ENCODE data around the gene MYL10.
"Not testable (repeated sequence)": the region's sequence is repeated elsewhere in the genome, so short reads cannot be mapped to it uniquely, and the experiment has no call there.

Gene MYL10

DNA sequence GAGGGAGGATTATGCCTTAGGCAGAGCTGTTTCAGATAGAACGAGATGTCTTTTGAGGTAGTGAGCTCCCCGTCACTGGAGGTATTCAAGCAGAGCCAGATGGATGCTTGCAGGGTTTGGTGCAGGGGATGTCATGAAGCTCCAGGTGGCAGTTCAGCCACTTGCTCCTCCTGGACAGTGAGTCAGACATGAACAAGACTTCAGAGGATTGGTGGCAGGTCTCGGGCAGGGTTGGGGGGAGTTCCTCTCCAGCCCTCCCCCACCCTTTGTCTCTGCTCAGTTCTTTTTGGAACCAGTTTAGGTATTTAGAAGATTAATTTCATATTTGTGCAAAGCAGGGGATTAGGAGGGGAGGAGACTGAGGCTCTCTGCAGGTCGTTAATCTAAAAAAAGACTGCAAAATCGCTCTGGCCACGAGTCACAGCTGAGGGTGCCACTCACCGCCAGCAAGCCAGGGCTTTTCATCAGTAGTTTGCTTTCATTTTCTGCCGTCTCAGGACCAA is 21.5 kb upstream of the MYL10 start:
- peak in 1 of 5 experiments; percentile 10 for DNase-seq

DNA sequence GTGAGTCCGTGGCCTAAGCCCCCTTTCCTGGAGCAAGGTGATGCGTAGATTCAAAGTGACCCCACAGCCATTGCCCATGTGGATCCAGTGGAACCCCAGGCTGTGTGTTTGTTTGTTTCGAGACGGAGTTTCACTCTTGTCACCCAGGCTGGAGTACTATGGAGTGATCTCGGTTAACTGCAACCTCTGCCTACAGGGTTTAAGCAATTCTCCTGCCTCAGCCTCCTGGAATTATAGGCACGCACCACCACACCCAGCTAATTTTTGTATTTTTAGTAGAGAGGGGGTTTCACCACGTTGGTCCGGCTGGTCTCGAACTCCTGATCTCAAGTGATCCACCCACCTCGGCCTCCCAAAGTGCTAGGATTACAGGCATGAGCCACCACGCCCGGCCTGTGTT is 18.8 kb upstream of the MYL10 start:
- not testable (repeated sequence) for DNase-seq

DNA sequence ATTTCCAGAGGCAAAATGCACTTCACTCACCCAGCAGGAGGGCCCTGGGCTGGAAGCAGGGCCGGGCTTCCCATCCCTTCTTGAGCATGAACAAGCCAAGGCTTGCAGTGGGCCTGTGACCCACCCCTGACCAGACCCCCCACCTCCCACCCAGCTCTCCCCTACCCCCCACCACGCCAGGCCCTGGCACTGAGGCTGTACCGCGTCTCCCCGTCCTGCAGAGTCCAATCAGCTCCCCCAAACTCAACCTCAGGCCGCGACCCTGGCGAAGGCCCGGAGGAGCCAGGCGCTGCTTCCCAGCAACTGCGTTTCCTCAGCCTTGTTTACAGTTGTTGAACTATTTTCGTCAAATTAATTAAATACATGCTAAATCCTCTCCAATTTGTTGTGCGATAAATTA is 16.9 kb upstream of the MYL10 start:
- no peak for DNase-seq

DNA sequence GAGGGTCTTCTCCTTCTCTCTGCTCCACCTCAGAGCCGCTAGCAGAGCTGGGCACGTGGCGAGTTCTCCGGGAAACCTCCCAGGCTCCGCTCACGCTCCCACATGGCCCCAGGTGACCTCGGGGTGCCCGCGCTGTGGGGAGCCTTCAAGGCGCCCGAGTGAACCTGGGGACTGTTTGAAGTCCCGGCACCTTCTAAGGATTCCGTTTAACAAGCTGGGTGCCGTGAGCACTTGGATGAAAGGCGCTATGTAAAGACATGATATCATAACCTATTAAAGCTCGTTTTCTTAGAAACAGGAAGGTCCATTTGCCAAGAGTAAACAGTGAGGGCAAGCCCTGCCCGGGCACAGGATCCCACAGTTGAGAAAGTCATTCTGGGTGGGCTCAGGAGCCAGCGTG is 15.8 kb upstream of the MYL10 start:
- no peak for DNase-seq

DNA sequence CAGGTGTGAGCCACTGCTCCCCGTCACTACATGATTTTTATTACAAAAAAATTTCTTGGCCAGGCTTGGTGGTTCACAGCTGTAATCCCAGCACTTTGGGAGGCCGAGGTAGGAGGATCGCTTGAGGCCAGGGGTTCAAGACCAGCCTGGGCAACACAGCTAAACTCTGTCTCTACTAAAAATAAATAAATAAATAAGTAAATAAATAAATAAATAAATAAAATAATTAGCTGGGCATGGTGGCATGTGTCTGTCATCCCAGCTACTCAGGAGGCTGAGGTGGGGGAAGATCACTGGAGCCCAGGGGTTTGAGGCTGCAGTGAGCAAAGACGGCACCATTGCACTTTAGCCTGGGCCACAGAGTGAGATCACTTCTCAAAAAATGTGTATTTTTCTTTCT is 10.0 kb upstream of the MYL10 start:
- not testable (repeated sequence) for DNase-seq

DNA sequence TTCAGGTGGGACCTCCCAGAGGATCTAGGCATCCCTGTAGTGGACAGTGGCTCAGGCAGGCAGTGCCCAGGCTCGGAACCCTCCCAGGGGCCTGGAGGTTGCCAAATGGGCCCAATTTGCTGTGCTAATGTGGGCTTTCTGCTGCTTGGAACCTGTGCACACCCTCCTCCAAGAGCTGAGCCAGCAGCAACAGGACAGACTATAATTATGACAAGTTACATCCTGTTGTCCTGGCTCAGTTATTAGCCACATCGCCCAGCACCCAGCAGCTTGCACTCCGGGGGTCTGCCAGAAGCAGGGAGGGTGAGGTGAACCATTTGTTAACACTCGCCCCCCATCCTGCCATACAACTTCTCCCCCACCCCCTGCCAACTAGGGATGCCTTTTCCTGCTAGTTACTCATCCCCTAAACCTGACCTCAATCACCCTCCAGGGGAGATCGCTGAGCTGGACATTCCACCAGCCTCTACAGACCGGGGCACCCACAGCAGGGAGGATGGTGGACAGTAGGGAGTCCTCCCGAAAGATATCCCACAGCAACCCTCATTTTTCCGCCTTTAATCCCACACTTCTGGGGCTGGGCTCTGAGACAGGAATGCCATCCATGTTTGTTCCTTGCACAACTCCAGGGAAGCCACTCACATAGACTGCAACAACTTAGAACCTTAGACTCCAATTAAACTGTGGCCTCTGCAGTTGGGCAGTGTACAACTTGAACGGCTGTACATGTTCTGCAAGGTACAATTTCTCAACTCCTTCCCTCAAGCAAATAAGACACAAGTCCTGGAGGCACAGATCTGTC is 7.9 kb upstream of the MYL10 start:
- no peak for DNase-seq

DNA sequence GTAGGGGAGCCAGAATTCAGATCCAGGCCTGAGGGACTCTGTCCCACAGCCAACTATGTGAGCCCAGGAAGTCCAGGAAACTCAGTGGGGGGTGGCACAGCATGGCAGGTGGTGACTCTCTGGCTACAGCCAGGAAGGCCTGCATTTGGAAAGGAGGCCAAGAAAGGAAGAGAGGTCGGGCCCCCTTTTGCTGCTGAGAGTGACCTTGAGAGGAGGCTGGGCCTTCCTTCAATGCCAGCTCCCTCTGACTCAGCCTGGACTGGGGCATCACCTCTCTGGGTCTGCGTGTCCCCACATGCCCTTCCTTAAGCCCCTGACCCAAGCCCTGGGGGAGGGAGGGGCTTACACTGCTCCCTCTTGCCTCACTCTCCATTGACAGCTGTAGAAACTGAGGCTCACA is 6.4 kb upstream of the MYL10 start:
- DNase-seq = no peak

DNA sequence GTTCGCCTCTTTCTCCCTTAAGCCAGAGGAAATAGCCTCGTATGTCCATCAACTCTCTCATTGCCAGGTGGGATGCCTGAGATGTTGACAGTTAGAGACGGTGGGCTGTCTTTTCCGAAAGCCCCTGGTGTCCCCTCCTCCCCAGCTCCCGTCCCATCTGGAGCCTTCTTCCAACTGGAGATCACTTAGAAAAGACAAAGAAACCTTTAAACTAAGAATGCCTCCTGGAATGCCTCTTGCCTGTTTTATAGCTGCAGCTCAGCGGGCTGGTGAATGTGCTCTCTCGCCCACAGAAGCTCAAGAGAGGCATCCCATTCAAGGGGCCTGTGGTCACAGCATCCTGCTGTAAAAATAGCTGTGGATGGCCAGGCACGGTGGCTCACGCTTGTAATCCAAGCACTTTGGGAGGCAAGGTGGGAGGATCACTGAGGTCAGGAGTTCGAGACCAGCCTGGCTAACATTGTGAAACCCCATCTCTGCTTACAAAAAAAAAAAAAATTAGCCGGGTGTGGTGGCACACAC is 5.2 kb upstream of the MYL10 start:
- DNase-seq = no peak

DNA sequence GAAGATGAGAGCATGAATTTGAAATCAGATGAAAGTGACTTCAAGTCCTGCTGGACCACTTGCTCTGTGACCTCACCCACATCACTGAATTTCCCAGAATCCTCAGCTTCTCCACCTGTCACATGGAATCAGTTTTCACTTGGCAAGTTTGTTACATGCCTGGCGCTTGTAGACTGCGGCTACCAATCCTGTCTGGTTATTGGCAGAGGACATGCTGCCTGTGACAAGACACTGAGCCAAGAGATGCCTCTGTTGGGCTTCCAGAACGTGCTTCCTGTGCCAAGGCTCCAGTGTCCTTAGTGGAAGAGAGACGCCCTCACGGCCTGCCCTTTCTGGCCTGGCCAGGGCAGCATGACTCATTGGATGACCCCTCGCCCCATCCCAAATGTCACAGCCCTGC is 4.4 kb upstream of the MYL10 start:
- no peak for DNase-seq

DNA sequence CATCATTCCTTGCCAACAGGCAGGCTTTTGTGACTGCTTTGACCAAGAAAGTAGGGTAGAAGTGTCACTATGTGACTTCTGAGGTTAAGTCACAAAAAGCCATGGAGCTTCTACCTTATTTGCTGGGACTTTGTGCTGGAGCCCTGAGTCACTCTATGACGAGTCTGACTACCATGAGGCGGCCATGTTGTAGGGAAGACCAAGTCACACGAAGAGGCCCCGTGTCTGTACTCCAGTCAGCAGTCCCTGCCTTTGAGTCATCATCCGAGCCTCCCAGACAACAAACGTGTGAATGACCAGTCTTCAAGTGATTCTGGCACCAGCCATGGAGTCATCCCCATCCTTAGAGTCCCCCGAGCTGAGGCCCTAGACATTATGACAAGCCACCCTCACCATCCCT is 3.5 kb upstream of the MYL10 start:
- DNase-seq = no peak

DNA sequence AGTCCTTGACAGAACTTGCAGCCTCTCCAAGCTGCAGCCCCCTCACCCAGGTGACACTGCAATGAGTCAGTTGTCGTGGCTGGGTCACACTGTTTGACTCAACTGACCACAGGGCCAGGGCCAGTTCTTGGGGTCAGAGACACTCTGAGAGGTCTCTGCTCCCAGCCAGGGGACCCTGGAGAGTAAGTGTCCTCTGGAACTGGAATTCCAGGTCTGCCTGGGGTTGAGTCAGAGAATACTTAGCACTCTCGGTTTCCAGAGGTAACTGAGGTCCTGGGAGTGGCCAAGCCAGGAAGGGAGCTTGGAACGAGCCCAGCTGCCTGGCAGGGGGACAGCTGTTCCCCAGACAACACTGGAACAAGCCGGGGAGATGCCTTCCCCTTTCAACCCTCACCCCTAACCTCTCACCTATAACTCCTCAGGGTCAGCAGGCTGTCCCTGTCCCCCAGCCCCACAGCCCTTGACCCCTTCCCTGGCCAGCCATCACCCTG is 2.2 kb upstream of the MYL10 start:
- DNase-seq = no peak

DNA sequence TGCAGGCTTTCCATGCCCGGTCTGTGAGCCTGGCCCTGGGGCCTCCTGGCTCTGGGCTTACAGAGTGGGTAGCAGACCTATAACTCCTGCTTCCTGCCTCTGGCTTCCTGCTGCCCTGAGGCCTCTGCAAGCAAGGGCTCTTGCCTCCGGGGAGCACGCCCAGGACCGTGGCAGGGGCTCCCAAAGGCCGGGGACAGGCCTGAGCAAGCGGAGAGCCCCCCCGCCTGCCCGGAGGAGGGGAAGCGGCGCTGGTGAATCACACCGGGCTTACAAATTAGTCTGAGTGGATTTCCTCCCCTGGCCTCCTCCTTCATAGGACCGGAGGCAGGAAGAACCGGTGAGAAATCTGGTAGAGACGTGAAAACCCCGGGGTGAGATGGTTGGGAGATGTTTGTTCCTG is 1.5 kb upstream of the MYL10 start:
- DNase-seq = no peak

DNA sequence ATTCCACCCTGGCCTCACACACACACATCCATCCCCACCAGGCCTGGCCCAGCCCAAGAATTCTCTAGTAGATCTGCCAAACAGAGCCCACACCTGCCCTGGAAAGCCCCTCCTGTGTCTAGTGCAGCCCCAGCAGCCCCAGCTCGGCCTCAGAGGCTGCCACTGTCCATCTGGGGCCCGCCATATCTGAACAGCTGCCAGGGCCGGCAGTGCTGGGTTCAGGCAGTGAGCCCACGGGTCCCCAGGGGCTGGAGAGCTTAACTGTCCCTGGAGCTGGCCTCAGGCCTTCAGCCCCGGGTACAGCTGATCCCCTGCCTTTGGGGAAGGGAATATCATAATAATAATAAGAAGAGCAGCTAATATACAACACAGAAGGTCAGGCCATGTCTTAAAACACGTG is 574 bp downstream of the MYL10 start:
- no peak for DNase-seq

DNA sequence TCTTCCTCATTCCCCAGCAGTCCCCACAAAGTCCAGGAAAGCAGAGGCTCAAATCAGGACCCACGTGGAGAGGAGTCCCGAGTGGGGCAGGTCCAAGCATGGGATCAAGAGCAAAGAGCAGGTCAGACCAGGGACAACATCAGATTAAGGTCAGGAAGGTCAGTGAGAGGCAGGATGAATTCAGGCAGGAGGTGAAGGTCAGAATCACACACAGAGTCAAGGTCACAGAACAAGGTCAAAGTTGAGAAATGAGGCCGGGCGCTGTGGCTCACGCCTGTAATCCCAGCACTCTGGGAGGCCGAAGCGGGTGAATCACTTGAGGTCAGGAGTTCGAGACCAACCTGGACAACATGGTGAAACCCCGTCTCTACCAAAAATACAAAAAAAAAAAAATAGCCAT is 2.3 kb downstream of the MYL10 start:
- DNase-seq = no peak

DNA sequence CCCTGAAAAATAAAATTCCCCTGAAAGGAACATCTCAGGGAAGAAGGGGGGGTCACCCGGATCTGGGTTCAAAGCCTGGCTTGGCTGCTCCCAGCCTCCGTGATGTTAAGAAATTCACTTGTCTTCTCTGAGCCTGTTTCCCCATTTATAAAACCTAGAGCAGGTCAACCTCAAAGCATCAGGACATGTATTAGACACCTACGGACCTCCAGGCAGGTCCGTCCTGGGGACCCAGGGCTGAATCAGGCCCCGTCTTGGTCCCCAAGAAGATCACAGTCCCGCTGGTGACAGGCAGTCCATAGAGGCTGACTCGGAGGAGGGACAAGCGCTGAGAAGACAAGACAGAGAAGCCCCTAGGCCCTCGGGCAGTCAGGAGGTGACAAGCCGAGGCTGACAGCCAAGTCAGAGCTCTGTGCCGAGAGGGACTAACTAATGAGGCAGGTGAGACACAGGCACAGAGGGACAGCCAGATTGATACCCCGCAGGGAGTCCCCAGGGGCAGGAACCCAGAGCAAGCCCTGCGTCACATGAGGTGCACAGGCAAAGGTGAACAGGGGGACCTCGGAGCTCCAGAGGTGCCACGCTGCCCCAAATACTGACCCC is 2.9 kb downstream of the MYL10 start:
- no peak for DNase-seq

DNA sequence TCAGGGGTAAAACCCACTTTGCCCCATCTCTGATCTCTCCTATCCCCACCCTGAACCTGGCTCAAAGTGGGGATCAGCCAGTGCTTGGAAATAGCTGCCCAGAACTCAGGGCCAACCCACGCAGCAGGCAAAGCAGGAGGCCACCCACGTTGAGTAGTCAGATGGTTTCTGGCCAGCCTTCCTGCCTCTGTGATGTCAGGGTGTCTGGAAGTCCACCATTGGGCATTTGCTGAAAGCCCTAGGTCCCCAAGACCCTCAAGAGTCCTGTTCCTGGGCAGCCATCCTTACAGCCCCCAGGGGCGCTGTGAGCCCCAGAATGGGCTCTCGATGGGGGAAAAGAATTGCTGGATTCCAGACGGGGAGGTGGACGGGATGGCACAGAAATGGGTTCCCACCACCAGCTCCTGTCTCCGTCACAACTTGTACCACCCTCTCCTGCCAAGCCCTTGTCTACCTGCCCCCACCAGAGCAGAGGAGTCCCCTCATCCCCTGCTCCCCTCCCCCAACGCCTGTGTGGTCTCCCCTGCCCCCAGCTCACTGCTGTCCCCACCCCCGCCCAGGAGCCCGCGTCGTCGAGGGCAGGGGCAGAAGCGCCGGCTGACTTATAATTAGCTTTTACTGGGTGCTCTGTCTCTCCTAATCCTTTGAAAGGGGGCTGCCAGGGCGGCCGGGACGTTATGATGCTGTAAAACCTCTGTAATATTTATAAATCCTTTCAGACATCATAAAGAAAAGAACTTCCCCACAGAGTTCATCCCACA is 3.9 kb downstream of the MYL10 start:
- no peak for DNase-seq

DNA sequence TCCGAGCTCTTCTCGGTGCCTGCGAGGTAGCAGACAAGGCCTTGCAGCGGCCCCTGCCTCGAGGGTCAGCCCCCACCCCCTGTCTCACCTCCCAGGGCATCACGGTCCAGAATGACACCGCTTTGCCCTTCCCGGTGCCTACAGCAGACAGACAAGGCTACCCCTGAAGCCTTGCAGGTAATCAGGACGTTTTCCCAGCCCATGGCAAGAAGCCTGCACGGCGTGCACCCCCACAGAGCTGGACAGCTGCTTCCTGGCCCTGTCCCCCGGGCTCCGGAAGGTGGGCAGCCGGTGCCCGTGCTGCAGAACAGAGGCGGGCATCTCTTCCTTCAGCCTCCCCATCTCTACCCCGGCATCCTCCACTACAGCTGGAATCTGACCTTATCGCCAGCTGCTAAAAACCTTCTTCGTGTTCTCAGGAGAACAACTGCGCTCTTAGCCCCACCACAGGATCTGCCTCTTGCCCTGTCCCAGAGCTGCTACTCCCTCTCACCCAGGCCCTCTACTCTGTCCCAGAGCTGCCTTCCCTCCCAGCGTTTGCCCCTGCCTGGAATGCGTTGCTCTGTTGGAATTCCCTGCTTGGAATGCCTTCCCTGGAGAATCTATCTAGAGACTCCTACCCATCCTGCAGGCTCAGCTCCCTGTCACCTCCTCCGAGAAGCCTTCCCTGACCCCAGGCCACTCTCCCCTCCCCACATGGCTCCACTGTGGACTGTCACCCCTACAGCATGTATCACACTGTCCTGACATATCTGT is 4.7 kb downstream of the MYL10 start:
- no peak for DNase-seq

DNA sequence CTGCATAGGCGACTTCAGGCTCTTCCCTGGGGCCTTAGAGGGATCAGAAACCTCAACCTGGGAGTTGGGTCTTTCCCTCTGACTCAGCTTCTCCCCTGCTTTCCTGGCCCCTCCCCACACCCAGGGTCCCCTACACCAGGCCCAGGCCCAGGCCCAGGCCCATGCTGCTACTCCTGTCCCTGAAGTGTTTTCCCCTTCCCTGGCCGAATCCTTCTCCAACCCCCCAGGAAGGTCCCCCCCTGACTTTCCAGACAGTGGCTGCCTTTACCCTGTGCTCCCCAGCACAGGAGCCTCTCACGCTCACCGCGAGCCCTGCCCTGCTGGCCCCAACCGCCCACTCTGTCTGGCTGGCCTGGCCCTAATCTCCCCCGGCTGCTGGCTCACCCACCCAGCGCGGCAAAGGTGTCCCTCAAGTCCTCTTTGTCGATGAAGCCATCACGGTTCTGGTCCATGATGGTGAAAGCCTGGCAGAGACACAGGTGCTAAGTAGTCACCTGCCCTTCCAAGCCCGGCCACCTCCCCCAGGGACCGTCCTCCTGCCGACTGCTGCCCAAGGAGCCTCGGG is 6.4 kb downstream of the MYL10 start:
- no peak for DNase-seq

DNA sequence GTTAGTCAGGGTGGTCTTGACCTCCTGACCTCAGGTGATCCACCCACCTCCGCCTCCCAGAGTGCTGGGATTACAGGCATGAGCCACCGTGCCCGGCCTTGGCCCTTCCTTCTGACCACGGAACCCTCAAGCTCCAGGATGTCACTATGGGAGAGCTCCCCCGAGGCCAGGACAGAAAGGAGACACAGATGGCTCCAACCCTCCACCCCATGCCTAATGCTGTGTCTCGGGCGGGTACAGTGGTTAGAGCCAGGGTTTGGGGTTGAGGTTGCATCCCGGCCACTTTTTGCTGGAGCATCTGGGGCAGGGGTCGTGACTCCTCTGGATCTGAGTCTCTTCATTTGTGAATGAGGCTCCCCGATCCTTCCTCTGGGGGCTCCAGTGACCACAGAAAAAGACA is 8.1 kb downstream of the MYL10 start:
- DNase-seq = no peak

DNA sequence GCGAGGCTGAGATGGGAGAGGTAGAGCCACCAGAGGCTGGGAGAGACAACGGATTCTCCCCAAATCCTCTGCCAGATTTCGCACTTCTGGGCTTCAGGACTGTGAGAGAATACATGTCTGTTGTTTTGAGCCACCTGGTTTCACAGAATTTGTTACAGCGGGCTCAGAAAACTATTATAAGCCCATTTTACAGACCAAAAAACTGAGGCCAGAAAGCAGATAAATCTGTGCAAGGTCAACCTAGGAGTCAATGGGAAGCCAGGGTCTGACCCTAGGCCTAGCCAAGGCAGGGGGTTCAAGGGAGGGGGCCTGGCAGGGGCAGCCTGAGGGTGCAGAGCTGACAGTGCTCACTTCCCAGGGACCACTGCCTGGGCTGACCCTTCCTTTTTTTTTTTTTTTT is 8.7 kb downstream of the MYL10 start:
- no peak for DNase-seq

DNA sequence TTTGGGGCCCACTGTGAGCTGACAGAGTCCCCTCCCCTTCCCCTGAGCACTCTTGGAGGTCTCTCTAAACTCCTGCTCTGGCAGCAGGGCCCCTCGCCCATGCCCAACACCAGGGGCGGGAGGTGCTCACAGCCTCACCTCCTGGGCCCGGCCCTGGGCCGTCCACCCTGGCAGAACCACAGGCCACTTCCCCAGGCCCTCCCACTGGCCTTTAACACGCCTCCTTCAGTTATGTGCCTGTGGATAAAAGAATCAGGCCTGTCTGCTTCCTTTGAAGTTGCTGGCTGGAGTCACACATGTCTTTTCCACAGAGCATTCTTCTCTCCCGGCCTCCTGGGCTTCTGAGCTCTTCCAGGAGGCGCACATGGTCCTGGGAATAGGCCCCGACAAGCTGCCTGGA is 10.2 kb downstream of the MYL10 start:
- no peak for DNase-seq

DNA sequence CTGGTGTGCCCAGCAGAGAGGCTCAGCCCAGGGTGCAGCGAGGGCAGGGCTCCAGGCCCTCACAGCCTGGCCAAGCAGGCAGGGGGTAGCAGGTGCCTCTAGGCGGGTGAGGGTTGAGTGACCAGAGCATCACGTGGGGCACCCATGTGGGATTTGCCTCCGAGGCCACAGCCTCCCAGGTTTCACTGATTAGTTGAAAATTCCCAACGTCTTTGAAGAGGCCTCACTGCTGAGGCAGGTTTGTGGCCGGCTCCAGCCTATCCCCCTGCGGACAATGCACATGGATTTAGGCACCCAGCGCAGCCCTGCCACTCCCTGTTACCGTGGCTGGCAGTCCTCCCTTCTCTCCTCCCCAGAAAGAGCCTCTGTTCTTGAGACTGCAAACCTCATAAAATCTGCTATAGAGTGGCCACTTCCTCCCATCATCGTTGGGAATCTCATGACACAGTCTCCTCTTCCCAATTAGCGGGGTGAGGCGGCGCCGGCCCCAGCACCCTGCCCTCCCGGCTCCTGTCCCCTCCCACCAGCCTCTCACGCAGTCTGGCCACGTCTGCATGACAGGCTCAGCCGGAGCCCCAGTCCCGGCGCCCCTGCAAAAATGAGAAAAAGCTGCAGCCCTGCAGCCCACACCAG is 10.8 kb downstream of the MYL10 start:
- no peak for DNase-seq
